Astrocyte (in vitro differentiated cells and primary cell): ENCODE data around the gene PLIN4.

ENCODE experiments used
- EZH2 ChIP-seq: IDR thresholded peaks from 2 replicates; pipeline ENCODE4 v1.6.1; 2012; ENCODE audit warnings: mild to moderate bottlenecking, low read length, inconsistent platforms; ENCODE audit not compliant: insufficient read depth
- TF ChIP-seq, protein P1 (sequence below): IDR thresholded peaks from 2 replicates; pipeline ENCODE4 v1.5.1; 2011; ENCODE audit warnings: low read depth, mild to moderate bottlenecking, inconsistent platforms, low read length, moderate library complexity; ENCODE audit not compliant: insufficient read depth

DNA sequence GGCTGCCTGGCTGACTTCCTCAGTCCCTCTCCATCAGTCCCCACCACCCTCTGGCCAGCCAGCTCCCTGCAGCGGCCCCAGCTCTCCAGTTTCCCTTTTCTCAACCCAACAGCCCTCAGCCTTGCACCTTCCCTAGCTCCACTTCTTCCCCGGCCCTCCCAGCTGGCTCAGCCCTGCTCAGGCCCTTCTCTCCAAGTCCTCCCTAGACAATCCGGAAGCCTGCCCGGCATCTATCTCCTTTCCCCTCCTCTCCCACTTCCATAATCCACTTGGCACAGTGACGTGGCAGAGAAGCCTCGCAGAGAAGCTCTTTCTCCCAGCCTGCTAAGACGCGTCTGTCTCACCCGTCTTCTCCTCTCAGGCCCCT, 61.8 kb downstream of the PLIN4 start:
- TF ChIP-seq, protein P1, sequence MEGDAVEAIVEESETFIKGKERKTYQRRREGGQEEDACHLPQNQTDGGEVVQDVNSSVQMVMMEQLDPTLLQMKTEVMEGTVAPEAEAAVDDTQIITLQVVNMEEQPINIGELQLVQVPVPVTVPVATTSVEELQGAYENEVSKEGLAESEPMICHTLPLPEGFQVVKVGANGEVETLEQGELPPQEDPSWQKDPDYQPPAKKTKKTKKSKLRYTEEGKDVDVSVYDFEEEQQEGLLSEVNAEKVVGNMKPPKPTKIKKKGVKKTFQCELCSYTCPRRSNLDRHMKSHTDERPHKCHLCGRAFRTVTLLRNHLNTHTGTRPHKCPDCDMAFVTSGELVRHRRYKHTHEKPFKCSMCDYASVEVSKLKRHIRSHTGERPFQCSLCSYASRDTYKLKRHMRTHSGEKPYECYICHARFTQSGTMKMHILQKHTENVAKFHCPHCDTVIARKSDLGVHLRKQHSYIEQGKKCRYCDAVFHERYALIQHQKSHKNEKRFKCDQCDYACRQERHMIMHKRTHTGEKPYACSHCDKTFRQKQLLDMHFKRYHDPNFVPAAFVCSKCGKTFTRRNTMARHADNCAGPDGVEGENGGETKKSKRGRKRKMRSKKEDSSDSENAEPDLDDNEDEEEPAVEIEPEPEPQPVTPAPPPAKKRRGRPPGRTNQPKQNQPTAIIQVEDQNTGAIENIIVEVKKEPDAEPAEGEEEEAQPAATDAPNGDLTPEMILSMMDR = no peak
- no peak for TF ChIP-seq EZH2
